Measurements from ENCODE around the gene USP33. TPM values are rescaled to one million over a fixed set of nuclear protein-coding genes. Genes with fewer than 3 reads are reported as not detected.

The USP33 gene
- total and polyA plus RNA-seq, 2 of the 13 experiments (the other 11 are each of a cell fraction or from before 2014, with no cell fraction given): 32.0 to 49.1 TPM

DNA sequence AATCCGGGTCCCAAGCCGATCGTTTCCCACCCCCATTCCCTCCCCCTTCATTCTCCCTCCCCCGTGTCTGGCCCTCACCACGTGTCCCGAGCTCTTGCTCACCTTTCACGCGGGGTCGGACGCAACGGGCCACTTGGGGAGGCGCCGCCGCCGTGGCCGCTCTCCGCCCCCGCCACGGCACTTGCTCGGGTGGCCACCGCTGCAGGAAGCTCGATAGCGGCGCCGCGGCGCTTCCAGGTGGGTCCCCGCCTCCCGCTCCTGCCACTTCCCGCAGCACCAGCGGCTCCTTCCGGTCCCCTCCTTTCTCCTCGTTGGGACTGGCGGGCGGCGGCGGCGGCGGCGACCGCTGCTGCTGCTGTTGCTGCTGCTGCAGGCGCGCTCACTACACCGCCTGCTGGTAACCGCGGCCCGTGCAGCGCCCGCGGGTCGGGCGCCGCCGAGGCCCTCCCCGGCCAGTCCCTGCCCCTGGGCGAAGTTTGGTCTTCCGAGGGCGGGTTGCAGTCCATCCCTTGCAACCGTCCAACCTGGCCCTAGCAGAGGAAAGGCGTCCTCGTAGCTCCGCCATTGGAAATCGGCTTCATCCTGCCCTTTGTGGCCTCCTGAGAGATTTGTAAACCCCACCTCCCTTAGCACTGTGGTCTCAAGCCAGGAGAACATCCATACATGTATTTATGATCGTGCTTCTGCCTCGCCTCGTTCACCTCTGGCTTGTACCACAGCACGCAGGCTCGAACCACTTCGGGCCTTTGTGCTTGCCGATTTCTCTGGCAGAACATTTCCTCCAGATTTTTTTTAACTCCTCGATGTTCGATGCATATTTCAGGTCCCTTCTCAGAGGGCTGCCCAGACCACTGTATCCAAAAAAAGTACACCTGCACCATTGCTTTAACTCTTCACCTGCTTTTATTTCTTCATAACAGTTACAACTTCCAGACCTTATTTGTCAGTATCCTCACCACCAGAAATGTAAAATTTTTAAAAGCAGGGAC is 76.2 kb downstream of the USP33 start (continued):
- TF ChIP-seq, protein P1, sequence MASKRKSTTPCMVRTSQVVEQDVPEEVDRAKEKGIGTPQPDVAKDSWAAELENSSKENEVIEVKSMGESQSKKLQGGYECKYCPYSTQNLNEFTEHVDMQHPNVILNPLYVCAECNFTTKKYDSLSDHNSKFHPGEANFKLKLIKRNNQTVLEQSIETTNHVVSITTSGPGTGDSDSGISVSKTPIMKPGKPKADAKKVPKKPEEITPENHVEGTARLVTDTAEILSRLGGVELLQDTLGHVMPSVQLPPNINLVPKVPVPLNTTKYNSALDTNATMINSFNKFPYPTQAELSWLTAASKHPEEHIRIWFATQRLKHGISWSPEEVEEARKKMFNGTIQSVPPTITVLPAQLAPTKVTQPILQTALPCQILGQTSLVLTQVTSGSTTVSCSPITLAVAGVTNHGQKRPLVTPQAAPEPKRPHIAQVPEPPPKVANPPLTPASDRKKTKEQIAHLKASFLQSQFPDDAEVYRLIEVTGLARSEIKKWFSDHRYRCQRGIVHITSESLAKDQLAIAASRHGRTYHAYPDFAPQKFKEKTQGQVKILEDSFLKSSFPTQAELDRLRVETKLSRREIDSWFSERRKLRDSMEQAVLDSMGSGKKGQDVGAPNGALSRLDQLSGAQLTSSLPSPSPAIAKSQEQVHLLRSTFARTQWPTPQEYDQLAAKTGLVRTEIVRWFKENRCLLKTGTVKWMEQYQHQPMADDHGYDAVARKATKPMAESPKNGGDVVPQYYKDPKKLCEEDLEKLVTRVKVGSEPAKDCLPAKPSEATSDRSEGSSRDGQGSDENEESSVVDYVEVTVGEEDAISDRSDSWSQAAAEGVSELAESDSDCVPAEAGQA (IDR thresholded peaks at IDR 0.05; ENCODE audit: low read depth): no peak; the same call in 1 of the 2 replicates
- TF ChIP-seq, protein P1 (CRISPR knock-in tag; IDR thresholded peaks at IDR 0.05; ENCODE audit: borderline replicate concordance): no peak
- TF ChIP-seq REXO4 (CRISPR knock-in tag; IDR thresholded peaks at IDR 0.05; ENCODE audit: borderline replicate concordance) (no peak), GATAD2A (CRISPR knock-in tag; IDR thresholded peaks at IDR 0.05) (no peak), TAF1 (CRISPR knock-in tag; IDR thresholded peaks at IDR 0.05) (peak; percentile 53), MIER3 (CRISPR knock-in tag; IDR thresholded peaks at IDR 0.05; ENCODE audit: borderline replicate concordance) (no peak), ZFAT (CRISPR knock-in tag; conservative IDR thresholded peaks at IDR 0.05) (no peak), ZNF670 (CRISPR knock-in tag; IDR thresholded peaks at IDR 0.05; ENCODE audit: borderline replicate concordance) (no peak), SAP130 (CRISPR knock-in tag; IDR thresholded peaks at IDR 0.05; ENCODE audit: low read depth) (no peak; the same call in 1 of the 2 replicates), ZNF136 (CRISPR knock-in tag; IDR thresholded peaks at IDR 0.05; ENCODE audit: low read depth) (no peak), TEAD3 (CRISPR knock-in tag; optimal IDR thresholded peaks at IDR 0.05; ENCODE audit: borderline replicate concordance) (no peak), ZSCAN9 (CRISPR knock-in tag; IDR thresholded peaks at IDR 0.05; ENCODE audit: borderline replicate concordance) (no peak), ZSCAN21 (CRISPR knock-in tag; IDR thresholded peaks at IDR 0.05; ENCODE audit: borderline replicate concordance) (no peak), PTBP1 (IDR thresholded peaks at IDR 0.05; ENCODE audit: low read depth, low read length, poor library complexity, severe bottlenecking) (no peak), ZKSCAN1 (IDR thresholded peaks at IDR 0.05; ENCODE audit: low read length) (no peak), MTA3 (CRISPR knock-in tag; IDR thresholded peaks at IDR 0.05) (no peak), HHEX (CRISPR knock-in tag; IDR thresholded peaks at IDR 0.05) (no peak), ZNF615 (CRISPR knock-in tag; IDR thresholded peaks at IDR 0.05; ENCODE audit: borderline replicate concordance) (no peak), KLF15 (CRISPR knock-in tag; IDR thresholded peaks at IDR 0.05; ENCODE audit: borderline replicate concordance) (peak; percentile 21; the same call in 1 of the 2 replicates), NR3C1 (CRISPR knock-in tag; IDR thresholded peaks at IDR 0.05) (no peak), ZNF383 (CRISPR knock-in tag; IDR thresholded peaks at IDR 0.05; ENCODE audit: borderline replicate concordance) (no peak), ZNF451 (CRISPR knock-in tag; IDR thresholded peaks at IDR 0.05) (peak; percentile 51; the same call in 1 of the 2 replicates)
- TF ChIP-seq, protein P2, sequence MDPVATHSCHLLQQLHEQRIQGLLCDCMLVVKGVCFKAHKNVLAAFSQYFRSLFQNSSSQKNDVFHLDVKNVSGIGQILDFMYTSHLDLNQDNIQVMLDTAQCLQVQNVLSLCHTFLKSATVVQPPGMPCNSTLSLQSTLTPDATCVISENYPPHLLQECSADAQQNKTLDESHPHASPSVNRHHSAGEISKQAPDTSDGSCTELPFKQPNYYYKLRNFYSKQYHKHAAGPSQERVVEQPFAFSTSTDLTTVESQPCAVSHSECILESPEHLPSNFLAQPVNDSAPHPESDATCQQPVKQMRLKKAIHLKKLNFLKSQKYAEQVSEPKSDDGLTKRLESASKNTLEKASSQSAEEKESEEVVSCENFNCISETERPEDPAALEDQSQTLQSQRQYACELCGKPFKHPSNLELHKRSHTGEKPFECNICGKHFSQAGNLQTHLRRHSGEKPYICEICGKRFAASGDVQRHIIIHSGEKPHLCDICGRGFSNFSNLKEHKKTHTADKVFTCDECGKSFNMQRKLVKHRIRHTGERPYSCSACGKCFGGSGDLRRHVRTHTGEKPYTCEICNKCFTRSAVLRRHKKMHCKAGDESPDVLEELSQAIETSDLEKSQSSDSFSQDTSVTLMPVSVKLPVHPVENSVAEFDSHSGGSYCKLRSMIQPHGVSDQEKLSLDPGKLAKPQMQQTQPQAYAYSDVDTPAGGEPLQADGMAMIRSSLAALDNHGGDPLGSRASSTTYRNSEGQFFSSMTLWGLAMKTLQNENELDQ (CRISPR knock-in tag; IDR thresholded peaks at IDR 0.05; ENCODE audit: borderline replicate concordance): no peak
